Measurements from ENCODE around the gene ACIN1.

The ACIN1 gene

DNA sequence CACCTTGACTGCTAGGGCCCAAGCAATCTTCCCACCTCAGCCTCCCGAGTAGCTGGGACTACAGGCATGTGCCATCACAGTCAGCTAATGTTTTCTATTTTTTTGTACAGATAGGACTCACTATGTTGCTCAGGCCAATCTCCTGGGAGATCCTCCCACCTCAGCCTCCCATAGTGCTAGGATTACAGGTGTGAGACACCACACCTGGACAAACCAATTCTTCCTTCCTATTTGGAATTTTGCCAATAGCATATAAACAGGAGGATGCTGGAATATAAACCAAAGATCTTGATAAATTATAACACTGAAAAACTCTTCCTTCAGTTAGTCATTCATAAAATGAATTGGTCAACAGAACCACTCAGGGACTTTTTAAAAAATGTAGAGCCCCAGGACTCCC, 8.4 kb downstream of the ACIN1 start:
- DNase-seq (ENCODE audit: low read depth in 3 of 3) = no peak

DNA sequence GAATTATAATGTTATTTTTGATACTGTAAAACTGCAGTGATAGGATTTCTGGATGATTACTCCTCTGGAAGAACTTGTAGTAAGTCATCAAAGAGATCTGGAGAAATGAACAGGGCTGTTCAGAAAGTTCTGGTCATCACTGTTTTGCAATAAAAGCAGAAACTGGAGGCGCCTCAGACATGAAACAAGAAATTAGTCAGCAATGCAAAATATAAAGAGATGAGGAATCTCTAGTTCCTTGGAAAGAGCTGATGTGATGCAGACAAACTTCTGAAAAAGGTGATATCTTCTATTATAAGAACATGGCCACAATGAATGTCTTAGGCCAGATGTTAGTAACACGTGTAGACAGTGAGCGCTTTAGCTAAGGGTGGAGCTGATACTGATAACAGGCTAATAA, 9.5 kb downstream of the ACIN1 start:
- DNase-seq (ENCODE audit: low read depth in 3 of 3) = no peak

DNA sequence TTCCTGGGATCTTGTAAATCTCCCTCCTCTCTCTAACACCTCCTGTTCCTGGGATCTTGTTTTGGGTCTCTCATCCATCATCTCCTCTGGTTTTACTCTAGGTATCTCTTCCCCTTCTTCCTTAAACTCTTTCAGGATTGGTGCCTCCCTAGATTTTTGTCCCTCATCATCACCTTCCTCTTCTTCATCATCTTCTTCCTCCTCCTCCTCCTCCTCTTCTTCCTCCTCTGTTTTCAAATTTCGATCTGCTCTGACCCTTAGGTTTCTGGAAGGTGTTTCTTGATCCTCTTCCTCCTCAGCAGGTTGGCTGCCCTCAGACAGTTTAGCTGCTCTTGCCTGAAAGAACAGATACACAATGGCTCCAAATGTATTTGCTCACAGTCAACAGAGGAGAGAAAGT, 14.5 kb downstream of the ACIN1 start:
- no peak for DNase-seq (ENCODE audit: low read depth in 3 of 3)

DNA sequence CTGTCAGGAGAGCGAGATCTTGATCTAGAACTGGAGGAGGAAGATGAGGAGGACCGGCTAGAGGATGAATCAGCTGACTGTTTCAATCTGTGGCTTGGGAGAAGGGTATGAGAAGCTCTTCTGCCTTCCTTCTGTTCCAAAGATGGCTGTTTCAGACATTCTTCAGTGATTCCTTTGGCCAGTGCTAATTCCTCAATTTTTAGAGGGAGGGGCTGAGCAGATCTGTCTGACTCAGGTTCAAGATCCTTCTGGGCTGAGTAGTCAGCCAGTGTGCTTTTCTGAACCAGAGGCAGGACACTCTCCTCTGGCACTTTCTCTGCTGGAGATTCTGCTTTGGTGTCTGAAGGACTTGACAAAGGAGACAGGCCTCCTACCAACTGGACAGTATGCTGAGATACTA, 15.2 kb downstream of the ACIN1 start:
- no peak for DNase-seq (ENCODE audit: low read depth in 3 of 3)

DNA sequence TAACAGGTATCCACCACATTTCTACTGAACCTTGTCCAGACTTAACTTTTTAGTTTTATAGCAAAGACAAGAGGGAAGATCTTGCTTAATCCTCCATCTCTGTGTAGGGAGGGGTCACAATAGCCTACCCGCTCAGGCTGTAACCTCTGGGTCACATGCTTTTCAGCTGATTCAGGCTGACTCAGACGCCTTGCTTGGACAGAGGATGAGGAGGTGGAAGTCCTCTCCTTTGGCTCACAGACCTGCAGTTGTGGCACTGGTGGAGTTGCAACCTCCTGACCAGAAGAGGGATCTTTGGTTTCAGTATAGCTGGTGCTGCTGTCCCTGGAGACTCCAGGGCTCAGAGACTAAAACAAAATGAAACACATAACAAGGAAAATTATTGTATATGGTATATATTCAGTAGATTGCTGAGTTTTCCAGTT, 16.2 kb downstream of the ACIN1 start:
- DNase-seq (ENCODE audit: low read depth in 3 of 3) = no peak

DNA sequence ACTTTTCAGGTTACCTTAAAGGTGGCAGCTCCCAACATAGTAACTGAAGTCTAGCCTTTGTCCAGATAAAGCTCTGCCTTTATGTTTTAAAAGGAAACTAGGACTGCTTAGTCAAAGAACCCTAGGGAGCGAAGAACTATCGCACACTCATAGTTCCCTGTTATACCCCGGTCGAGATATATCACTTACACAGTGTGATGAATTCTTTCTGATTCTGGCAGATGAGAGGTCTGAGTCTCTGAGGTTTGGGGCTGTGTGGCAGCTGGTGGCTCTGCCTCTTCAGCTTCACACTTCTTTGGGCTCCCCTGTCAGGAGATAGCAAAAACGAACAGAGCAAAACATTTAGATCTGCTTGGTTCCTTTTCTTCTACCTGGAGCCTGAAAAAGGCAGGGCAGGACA, 17.0 kb downstream of the ACIN1 start:
- DNase-seq (ENCODE audit: low read depth in 3 of 3) = no peak

DNA sequence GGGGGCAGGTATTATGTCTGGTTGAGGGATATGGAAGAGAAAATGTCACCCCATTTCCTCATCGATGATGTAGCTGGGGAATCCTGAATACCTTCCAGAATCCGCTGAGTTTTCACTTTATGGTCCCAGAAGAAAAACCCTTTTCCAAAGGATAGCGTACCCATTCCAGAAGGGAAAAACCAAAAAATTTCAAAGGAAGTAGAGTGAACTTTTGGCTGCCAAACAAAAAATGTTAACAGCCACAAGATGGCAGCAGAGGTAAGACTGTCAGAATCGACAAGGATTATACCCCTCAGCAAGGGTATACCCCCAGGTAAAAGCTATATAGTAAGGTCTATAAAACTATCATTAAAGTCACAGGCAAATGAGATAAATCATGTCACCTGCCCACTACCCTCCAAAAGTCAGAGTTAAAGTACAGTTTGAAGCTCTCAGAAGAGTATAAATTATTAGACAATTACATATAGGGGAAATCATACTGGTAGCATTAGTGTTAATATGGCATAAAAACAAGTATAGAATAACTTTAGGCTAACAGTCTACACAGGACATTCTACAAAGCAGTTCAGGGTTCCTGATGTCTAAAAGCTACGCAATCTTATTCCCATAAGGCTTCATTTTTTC, 18.0 kb downstream of the ACIN1 start:
- no peak for DNase-seq (ENCODE audit: low read depth in 3 of 3)

DNA sequence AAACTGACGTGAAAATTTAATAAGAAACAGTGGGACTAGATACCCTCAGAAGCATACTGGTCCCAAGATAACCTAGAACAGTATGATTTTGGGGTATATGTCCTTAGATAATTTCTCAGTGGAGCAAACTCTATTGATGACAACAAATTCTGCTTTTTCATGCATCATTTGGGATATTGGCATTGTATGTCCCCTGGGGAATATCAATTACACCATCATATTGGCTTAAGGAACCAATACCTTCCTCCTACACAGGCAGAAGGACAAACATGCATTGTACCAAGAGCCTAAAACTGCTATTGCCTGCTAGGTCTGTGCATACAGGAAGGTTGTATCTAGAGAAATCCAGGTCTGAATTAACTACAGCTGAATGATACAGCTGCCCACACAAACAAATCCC, 20.0 kb downstream of the ACIN1 start:
- no peak for DNase-seq (ENCODE audit: low read depth in 3 of 3)

DNA sequence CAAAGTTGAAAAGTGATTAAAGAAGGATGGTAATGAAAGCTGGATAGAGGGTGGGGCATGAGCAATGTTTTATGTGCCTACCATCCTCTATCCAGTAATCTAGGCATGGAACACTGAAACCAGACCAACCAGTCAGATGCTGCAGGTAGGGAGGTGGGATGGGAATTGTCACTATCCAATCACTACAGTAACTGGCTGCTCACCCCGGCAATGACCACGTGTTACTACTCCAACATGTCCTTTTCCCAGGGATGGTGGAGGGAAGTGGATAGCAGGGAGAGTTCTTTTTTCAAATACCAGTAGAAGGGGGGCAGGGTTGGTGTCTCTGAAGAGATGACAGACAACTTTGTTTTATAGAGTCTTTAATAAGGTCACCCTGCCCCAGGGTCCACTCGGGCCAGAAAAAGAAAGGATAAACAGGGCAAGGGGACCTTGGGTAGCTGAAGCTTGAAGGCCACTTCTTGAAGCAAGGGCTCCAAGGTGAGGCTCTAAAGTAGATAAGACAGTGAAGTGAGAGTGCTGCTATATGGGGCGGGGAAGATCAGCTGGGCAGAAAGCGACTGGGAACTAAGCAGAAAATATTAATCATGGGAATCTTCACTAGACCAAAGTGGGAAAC, 22.9 kb downstream of the ACIN1 start:
- DNase-seq (ENCODE audit: low read depth in 3 of 3) = no peak

DNA sequence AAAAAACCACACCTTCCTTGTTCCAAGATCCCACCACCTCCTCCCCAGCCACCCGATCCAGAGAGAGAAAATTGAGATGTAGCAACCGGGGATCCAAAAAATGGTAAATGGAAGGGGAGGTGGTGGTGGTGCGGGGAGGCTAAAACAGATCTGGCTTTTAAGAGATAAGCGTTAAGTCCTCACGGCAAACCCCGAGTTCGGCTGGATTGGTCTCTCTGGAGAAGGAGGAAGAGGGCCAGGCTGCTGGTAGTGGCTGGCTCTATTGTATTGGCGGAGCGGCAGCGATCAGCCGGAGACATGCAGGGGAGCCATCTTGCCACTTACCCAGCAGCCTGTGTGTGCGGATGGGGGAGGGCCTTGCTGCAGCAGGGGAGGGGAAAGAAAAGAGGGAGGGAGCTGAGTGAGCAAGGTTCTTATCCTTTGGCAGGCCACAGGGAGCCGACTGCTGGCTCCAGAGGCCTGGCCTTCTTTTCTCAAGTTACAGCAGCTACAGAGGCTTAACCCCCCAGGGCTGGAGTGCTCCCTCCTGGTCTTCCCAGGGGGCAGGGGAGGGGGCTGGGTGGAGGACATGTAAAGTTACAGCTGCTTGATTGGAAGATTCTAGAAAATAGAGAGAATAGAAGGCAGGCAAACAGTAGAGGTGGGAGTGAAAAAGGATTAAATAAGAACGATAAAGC, 23.6 kb downstream of the ACIN1 start:
- DNase-seq (ENCODE audit: low read depth in 3 of 3) = peak; percentile 58 to 72 (median 72)

DNA sequence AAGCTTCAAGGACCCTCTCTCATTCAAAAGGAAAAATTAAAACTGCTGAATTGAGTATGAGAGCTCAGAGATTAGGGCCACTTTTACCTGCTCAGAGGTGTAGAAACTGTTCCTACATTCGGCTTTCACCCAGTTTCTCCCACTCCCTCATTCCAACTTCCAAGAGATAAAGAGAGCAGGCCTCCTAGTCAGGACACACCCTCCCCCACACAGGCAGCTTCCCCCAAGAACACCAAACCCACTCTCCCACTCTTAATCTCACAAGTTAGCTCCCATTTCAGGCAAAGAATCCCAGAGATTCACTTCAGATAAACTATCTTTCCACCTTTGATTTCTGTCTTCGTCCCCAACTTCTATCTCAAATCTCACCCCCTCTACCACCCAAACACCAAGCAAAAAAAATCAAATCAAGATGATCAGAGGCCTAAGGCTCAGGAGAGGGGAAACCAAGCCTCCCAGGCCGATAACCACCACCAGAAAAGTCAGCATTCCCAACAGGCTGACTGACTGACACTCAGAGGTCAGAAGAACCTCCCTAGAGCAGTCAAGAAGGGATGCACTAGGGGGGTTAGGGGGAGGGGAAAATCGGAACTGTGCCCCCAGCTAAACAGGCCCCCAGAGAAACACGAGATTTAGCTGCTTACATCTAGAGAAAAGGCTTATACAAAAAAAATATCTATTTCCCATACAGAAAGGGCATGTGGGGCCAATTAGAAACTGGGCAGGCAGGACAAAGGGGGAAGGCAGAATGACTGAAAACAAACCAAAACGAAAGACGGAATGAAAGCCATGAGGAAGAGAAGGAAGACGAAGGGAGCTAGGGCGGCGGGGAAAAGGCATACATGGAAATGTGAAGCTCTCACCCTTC, 24.4 kb downstream of the ACIN1 start:
- no peak for DNase-seq (ENCODE audit: low read depth in 3 of 3)

DNA sequence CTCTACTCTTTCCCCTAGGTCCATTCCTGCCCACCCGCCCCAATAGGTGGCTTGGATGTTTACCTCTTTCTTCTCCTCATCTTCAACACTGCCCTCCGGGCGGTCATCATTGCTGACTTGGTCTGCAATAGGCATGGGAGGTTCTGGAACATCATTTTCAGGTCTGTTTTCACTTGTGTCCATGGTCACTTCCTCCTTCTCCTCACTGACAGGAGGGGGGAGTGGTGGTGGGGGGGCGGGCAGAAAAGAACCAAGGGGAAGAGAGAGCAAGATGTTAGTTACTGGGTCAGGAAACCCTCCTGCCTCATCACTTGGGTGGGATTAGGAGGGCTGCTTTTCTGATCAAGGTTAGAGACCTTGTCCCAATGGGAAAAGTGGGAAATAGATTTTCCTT, 25.5 kb downstream of the ACIN1 start:
- DNase-seq (ENCODE audit: low read depth in 3 of 3) = no peak

DNA sequence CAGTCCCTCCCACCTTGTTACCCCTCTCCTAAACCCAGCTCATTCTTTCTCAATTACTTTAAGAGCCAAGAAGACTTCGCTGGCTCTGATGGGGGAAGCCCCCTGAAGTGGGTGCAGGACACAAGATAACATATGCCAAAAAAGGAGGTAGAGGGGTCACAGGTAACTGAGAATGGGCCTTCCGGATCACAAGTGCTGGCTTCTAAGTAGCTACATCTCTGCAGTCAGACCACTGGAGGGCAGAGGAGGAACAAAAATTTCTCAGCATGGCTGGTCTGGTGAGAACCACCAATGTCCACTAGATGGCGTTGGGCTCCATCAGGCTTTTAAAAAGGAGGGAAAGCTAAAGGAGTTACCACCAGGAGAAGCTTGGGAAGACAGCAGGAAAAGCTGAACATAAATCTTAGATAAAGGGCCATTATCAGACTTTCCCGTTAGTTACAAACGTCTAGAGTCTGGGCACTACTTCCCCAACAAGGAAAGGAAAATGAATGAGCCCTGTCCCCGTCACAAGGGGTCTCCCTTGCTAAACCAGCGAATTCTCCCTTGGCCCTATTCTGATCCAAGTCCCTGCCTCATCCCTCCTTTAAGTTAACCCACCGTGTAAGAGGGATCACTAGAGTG, 26.0 kb downstream of the ACIN1 start:
- peak; percentile 46 to 64 (median 47) for DNase-seq (ENCODE audit: low read depth in 3 of 3)

DNA sequence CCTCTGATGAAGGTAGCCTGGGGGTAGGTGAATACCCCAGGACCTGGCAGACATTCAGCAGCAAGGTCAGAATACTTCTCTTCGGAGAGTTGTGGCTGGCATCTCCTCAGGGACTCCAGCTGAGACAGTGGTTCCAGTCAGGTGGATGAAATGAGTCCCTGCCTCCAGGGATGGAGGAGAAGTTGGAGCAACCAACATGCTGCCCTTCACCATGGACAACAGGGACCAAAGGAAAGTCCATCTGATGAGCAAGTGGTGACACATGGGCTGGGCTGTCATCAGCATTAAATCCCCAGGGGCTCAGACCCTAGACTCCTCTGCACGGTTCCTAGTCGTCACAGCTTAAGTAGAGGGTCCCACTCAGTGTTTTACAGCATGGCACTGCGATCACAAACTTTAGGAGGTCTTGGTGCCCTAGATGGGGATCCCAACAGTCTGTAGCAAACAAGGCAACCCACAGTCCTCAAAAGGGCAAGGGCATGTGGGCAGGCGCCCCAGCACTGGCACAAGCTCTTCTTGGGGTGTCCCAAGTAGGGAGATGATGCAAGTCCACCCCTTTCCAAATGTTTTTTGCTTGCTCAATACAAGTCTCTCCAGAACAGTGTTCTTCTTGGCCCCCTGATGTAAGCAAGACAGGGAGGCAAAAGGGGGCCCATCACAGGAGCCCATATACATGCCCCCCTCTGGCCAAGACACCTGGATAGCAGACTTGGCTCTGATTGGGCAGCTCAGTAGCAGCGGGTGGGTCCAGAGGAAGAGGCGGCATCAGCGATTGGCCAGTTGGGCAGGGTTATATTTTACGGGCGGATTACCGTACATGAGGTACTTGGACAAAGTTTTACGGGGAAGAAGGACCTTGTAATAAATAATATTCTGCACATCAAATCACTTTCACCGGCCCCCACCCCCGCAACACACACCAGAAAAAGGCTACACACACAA, 26.8 kb downstream of the ACIN1 start:
- DNase-seq (ENCODE audit: low read depth in 3 of 3) = no peak

DNA sequence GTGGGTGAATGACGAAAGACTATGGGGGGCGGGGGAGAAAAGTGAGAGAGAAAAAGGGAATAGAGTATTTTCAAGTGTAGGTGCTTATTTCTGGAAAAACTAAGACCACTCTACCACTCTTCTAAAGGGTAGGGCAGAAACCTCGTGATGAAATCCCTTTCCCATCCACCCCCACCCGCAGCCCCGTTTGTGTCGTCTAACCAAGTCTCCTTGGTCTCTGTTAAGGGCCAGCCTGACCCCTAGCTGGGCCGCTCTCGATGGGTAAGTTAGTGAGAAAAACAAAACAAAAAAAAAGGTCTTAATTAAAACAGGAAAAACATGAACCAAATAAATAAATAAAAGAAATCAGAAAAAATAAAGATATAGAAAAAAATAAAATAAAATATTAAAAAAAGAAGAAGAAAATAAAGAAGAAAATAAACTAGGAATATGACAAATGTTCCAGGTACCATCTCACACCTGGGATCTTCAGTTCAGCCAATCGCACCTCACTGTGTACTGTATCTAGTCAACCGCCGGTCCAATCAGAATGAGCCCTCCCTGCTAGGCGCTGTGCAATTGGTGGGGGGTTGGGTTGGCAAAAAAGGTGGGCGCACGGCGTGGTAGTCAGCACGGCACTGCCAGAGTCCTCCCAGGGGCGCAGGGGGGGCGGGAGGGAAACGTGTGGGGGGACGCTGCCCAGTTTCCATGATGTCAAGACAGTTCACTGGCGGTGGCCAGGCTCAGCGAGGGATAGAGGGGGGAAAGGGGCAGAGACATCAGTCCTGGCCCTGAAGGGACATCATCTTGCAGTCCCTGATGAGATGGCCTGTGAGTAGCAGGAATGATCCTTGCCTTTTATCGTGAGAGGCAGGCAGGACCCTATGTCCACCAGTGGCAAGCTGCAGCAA, 27.8 kb downstream of the ACIN1 start:
- no peak for DNase-seq (ENCODE audit: low read depth in 3 of 3)

DNA sequence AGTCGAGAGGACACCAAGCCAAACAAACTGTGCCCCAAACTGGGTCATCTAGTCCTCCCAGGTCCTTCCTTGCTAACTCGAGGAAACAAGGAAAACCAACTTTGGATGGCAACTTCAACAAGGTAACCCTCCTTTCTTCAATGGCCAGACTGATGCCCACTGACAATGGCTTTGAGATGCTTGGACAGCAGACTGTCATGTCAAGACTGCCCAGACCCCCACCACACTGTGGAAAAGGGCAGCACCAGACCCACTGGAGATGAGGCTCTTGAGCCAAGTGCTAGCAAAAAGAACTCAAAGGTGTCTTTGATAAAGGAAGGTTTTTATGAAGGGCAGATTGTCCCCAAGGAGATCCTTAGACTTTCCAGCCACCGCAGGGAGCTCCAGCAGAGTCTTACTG, 28.6 kb downstream of the ACIN1 start:
- DNase-seq (ENCODE audit: low read depth in 3 of 3) = no peak

DNA sequence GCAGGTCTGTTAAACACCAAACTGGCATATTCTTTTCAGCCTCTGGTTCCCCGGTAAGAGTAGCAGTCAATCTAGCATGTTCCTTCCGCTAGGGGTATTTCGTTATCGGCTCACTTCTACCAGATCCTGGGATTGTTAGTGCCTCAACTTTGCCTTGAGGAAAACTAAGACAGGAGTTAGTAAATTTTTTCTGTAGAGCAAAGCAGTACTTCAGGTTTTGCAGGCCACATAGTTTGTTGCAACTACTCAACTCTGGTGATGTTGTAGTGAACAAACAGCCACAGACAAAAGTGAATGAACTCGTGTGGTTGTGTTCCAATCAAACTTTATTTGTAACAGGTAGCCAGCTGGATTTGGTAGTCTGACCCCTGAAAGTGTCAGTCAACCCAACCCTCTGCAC, 31.3 kb downstream of the ACIN1 start:
- no peak for DNase-seq (ENCODE audit: low read depth in 3 of 3)

DNA sequence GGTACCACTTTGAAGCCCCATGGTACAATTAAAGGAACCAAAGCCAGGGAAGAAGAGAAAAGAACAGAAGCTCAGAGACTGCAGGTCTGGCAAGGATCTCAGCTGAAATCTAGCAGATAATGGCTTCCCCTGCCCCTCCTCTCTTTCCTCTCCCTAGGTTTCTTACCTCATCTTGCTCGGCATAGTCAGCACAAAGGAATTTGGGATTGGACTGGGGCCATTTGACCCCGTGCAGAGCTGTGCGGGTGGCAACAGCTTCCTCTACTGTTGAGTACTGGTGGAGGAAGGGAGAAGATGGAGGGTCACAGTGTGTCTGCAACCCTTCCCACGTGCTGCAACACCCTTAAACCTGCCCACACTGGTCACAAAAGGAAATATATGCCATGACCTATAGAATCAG, 32.9 kb downstream of the ACIN1 start:
- no peak for DNase-seq (ENCODE audit: low read depth in 3 of 3)

DNA sequence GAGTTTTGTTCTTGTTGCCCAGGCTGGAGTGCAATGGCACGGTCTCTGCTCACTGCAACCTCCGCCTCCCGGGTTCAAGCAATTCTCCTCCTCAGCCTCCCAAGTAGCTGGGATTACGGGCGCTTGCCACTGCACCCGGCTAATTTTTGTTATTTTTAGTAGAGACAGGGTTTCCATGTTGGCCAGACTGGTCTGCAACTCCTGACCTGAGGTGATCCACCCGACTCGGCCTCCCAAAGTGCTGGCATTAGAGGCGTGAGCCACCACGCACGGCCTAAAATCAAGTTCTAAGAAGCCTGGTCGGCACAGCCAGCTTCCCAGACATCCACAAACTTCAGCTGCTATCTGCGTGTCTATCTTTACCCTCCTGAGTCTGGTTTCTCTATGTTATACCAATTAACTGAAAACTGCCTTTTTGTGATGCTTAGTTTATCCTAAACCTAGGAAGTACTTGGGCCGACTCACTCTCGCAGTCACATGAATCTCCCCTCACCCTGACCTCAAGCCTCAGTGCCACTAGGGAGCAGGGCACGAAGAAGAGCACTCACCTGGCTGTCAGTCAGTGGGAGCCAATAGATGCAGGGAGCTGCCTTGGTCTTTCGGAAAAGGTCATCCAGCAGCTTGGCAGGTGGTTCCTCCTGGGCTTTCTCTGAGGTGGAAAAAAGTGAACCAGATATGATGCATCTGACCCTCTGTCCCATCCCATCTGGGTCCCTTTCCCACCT, 34.2 kb downstream of the ACIN1 start:
- no peak for DNase-seq (ENCODE audit: low read depth in 3 of 3)

Measured in stimulated activated CD4-positive, alpha-beta T cell treated with anti-CD3 and anti-CD28 coated beads, TNF-alpha, amount 100 ng/mL, for 48 hours (primary cell).